Nucleus accumbens (tissue), 56 donors: ENCODE measurements around the gene RET.

Experiments
- DNase-seq, 56 donors: peaks; one replicate each; lab custom pipeline; 2025; lab: John Stamatoyannopoulos, UW

The RET gene

GRCh38 chr10:43060291-43060690 is 16.6 kb upstream of the RET start:
- no peak for DNase-seq

- no peak for DNase-seq
Measured at GRCh38 chr10:43061331-43061730, 15.5 kb upstream of the RET start.

GRCh38 chr10:43061760-43062159 is 15.1 kb upstream of the RET start:
- DNase-seq, result no peak

DNA sequence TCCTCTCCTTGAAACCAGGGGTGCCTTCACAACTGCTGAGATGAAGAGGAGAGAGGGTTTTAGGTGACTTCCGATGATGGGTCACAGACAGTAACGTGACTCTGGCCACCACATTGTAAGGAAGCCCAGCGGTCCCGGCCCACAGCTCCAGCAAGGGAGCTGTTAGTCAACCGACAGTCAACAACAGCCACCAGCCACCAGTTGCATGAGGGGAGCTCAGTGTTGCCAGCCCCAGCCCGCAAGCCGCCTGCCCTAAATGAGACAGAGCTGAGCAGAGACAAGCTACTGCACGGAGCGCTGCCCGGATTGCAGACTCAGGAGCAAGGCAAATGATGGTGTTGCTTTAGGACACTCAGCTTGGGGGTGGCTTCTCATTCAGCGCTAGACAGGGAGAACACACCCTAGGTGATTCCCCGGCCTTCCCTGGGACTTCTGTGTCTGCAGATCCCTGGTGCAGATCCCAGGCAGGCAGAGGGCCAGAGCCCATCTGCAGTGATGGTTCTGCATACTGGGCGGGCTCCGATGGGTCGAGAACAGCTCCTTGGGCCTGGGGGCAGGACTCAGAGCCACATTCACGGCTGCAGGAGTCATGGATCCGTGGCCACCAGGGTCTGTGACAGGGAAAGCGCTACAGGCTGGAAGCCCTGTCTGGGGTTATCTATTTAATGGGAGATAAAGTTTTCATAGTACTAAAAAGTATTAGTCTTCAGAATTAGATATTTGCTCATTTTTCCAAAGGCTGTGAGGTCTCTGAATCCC is 14.3 kb upstream of the RET start:
- no peak for DNase-seq

DNA sequence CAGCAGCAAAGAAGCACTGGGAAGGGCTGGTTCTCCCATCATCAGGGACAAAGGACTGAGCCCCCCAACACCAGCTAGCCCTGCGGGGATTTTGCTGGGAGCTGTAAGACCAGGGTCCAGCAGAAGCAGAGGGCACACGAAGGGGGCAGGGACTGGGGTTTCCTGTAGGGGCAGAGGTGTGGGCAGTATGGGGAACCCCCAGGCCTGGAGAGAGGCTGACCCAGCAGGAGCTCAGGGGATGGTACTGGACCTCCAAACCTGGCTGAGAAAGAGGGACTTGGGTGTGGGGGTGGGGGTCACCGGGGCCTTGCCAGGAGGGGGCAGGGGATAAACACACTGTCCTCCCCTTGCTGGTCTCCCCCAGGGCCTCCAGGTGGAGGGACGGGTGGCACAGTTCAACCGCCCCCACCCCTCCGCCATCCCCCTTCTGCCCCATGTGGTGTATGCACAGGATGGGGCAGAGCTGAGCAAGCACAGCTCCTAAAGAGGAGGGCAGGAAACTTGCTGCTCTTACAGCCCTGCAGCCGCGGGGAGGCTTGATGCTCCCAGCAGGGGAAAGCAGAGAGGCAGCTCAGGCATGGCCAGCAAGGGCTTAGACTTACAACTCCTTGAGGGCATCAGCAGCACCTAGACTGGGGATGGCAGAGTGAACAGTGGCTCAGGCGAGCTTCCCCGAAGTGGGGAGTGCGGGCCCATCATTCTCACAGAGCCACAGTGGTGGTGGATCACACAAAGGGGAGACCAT is 12.4 kb upstream of the RET start:
- DNase-seq, result no peak

- no peak for DNase-seq
Measured at GRCh38 chr10:43065234-43065633, 11.6 kb upstream of the RET start.

DNA sequence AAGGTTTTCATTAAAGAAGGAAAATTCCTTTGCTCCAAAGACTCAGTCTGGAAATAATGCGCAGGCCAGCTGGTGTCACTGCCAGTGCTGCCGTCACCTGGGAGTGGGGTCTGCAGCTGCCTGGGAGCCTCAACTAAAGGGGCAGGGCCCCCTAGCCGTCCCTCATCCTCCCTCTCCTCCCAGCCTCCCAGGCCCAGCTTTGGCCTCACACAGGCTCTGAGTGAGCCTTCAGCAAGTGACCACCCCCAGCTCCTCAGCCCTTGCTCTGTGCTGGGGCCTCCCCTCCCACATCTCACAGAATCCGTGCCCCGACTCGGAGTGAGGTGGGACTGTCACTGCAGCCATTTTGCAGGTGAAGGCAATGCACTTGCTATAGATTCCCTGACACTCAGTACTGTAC is 11.1 kb upstream of the RET start:
- DNase-seq, result no peak

DNA sequence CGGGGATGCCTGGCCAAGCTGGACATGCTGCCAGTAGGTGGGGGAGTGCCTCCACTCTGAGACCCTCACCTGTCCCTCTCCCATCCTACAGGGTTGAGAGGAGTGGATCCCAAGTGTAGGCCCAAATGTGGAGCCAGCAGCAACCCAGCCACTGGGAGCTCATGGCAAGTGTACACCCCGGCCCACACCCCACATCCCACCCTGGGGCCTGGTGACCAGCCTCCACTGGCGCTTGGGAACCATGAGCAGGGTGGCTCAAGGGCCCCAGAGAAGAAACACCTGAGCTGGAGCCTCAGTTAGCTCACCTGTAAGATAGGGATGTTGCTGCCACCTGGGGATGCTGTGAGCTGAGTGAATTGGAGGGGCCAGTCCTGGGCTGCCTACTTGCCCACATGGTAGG is 10.4 kb upstream of the RET start:
- no peak for DNase-seq

DNA sequence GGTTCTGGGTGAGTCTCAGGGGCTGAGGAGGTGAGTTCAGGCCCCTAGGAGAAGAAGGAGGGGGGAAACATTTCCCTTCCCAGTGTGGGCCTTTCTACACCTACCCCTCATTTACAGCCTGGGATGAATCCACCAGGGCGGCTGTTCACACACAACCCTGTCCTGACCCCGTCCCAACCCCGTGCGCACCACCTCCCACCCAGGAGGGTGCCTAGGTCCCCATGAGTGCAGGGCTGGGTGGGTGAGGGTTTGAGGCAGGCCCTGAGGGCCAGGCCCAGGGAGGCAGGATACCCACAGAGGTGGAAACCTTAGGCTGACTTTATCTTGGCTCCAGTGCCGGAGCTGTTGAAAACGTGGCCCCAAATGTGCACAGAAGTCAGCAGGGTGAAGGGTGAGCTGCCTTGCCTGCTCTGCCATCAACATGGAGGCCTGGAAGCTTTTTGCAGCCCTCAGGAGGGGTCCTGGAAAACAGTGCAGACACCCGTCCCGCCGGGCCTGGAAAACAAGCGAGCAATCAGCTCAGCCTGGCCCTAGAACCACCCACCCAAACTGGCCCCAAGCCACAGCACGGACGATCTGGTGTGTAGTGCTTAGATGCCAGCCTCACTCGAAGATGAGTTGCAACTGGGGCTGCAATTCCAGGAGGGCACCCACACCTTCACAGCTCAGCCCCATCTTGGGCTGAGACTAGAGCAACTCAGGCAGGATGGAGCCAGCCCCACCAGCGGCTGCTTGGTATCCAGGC is 9.3 kb upstream of the RET start:
- DNase-seq, result no peak

- DNase-seq, result no peak
Measured at GRCh38 chr10:43068136-43068395, 8.8 kb upstream of the RET start.

DNA sequence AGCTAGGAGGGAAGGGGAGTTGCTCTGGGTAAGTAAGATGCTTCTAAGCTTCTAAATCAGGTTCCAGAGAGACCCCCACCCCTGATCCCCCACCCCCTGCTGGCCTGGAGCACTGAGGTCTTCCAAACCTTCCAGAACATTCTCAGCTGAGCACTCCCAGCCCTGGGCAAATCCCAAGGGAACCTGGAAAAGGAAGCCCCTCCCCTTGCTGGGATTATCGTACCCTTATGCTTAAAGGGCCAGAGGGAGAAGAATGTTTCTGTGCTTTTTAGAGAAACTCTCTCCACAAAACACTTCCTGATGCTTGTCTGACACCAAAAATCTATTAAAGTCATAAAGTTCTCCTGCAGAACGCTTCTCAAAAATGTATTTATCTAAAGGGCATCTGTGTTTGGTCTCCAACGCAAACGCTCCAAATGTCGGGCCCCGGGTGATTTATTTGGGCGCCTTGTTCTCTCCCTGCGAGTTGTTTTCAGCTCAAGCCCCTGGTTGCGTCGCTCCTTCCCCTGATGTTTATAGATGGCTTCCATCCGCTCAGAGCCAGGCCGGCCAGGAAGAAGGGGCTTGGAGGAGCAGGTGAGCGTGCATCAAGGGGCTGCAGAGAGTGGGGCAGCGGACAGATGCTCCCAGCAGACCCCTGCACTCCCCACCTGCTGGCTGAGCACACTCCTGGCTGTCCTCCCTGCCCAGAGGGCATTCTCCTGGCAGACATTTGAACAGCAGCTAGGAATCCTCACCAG is 8.2 kb upstream of the RET start:
- no peak for DNase-seq

GRCh38 chr10:43069211-43069515 is 7.7 kb upstream of the RET start:
- DNase-seq, result no peak

- DNase-seq, result no peak
Measured at GRCh38 chr10:43069579-43069978, 7.3 kb upstream of the RET start.

DNA sequence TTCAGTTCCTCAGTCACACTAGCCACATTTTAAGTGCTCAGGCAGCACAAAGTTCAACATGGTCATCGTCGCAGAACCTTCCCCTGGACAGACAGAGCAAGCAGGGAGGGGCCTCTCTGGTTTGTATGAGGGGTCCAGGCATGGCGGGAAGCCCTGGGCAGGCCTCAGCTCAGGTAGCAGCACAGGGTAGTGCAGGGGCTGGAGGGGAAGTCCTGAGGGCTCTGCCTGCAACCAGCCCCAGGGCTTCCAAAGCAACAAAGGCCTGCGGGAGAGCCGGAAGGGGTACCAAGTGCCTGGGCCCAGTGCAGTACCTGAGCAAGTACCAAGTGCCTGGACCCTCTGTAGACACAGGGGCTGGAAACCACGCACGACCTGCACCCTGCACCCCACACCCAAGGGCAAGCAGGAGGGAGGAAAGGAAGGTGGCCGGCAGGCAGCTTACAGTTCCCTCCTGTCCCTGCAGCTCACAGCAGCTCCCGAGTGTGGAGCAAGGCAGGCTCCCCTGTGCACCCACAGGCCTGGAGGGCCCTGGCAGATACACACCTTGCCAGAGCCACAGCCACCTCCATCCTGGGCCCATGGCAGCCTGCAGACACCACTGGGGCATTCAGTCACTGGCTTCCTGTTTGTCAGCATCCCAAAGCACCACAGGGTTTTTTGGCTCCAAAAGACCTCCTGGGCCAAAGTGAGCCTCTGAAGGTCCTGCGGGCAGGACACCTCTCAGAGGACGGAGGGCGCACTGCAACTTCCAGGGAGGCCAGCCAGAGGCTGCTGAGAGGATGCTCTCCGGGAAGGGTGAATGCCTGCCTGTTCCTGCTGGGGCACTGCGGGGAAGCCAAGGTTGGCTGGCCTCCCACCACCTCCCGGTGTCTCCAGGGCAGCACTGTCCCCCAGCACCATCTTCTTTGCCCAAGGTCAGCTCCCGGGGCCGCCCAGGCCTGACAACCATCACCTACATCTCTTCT is 6.5 kb upstream of the RET start:
- no peak for DNase-seq

DNA sequence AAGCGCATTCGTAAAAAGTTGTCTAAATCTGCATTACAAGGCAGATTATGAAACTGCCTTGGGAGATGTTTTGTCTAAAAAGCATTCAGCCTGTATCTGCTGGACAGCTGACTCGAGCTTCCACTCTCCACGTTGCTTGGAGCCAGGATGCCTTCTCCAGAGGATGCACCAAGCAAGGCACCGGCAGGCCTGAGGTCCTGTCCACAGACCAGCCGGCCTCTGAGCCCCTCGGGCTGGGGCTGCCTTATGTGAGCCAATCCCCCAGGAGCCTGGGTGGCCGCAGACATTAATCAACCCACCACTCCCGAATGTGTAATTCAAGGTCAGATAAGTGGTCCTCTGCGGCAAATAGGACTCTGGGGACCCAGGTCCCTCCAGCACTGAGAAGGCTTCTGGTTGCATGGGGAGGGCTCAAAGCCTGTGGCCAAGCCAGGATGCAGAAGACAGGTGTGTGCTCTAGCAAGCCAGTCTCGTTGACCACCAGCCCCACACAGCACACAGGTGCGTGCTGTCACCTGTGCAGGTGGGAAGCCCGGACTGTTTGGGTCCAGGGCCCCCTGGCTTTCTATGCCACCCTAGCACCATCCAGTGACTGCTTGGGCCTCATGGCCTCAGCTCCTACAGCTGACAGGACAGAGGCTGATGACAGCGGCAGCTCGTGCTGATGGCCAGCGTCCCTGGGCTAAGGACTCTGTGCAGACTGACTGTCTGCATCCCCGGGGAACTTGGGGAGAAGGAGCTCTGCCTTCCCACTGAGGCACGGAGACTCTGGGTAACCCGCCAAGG is 4.8 kb upstream of the RET start:
- DNase-seq, result no peak

DNA sequence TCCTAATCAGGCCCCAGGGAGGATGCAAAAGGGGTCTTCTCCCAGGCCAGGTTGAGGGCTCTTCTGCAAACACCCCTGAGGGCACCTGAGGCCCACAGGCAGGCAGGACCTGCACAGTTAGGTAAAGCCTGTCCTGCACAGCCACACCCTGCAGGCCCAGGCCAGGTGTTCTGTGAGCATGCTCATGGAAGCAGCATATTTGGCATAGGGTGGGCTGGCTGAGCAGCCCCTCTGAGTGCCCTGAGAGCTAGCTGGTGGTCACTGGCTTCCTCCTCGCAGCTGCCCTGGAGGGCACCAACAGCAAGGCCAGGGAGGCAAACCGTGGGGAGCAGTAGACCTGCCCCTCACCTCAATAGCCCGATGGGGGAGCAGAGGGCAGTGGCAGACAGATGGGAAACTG is 3.7 kb upstream of the RET start:
- DNase-seq, result no peak

DNA sequence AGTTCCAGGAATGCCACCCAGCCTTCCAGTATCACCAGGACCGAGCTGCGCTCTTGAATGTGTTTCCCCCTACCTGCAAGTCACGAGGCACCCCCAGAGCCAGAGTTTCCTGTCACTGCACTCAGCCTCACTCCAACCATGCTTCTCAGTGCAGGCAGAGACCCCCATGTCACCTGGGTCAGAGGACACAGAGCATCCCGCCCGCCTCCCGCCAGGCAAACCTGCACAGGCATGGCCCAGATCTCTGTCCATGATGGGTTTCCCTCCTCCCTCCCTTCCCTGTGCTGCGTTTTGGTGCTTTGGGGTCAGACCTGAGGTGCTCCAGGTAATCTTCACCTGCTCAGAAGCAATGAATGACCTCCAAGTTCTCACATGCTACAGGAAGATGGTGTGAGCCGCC is 3.1 kb upstream of the RET start:
- DNase-seq, result no peak

DNA sequence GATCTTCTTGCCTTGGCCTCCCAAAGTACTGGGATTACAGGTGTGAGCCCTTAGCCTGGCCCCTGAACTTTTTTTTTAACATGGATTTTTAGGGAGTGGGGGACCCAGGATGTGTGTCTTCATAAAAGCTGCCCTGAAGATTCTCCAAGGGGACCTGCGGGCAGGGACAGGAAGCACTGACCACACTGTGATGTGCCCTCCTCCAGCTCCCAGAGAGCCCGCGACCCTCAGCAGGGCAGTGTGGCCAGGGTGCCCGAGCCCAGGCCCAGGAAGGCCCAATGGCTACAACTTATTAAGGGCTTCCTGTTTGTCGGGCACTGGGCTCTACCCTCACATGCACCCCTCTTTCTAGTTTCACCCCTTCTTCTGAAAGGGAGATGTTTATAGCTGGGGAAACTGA is 2.5 kb upstream of the RET start:
- no peak for DNase-seq

DNA sequence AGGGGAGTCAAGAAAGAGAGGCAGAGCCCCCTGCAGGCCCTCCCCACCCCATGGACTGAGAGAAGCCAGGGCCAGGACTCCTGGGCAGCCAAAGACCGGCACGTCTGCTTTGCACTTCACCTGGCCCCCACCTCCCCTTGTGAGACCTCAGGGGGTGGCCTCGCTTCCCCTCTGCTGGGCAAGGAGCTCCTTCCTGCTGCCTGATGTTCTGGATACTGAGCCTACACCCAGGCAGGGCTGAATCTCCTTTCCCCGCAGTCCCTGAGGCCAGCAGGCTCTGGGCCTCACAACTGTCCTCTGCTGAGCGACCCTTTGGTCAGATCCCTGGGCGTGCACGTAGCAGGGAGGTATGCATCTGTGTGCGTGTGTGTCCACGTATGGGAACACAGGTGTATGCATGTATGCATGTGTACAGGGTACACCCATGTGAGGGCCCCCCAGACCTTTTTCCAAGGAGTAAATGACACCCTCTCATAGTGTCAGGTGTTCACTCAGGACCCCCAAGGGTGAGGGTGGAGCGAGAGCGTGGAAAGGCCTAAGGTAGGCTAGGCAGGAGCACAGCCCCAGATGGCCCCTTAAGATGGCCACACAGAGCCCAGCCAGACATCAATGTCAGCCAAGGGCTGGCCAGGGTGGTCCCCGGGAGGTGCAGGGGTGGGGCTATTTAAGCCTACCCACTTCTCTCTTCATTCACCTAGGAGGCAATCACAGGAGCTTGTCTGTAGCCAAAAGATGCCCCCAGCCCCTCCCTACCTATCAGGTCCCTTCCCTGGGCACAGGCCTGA is 1.9 kb upstream of the RET start:
- no peak for DNase-seq
